ENCODE data around the gene ADGRL4.

DNA sequence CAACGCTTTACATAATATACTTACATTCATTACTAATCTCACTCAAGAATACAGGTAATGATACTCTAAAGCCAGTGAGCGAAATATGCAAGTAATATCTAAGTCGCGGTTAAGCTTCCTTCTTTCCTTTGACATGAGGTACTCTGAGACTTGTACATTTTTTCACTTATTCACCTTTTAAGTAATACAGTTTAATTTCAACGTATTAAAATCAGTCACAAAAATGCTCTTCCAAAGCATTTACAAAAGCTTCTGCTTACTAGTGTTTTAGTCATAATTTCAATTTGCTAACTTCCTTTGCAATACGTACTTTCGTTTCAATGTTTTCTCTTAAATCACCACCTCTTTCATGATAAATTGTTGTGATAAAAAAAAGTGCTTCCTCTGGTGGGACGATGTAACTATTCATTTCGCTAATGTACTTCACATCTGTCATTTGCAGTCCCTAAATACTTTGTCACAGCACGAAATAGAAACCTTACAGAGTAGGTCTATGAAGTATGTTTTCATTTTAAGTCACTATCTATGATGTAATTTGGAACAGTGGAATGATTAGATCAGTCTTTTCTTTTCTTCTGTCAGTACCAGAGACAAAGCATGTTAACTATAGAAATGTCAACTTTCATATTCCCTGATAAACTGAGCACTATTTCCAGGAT is 34.0 kb upstream of the ADGRL4 start:
- TF ChIP-seq EZH2 (IDR thresholded peaks at IDR 0.05; ENCODE audit: low read depth, unreplicated experiment) (no peak), REST (IDR thresholded peaks at IDR 0.05; ENCODE audit: unreplicated experiment) (no peak), POLR2AphosphoS5 (IDR thresholded peaks at IDR 0.05; ENCODE audit: low read depth) (no peak), EZH2phosphoT487 (IDR thresholded peaks at IDR 0.05; ENCODE audit: unreplicated experiment) (no peak)
- TF ChIP-seq, protein P1, sequence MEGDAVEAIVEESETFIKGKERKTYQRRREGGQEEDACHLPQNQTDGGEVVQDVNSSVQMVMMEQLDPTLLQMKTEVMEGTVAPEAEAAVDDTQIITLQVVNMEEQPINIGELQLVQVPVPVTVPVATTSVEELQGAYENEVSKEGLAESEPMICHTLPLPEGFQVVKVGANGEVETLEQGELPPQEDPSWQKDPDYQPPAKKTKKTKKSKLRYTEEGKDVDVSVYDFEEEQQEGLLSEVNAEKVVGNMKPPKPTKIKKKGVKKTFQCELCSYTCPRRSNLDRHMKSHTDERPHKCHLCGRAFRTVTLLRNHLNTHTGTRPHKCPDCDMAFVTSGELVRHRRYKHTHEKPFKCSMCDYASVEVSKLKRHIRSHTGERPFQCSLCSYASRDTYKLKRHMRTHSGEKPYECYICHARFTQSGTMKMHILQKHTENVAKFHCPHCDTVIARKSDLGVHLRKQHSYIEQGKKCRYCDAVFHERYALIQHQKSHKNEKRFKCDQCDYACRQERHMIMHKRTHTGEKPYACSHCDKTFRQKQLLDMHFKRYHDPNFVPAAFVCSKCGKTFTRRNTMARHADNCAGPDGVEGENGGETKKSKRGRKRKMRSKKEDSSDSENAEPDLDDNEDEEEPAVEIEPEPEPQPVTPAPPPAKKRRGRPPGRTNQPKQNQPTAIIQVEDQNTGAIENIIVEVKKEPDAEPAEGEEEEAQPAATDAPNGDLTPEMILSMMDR (conservative IDR thresholded peaks at IDR 0.05; ENCODE audit: low read depth in 2 of 2), result no peak
- TF ChIP-seq, protein P2, sequence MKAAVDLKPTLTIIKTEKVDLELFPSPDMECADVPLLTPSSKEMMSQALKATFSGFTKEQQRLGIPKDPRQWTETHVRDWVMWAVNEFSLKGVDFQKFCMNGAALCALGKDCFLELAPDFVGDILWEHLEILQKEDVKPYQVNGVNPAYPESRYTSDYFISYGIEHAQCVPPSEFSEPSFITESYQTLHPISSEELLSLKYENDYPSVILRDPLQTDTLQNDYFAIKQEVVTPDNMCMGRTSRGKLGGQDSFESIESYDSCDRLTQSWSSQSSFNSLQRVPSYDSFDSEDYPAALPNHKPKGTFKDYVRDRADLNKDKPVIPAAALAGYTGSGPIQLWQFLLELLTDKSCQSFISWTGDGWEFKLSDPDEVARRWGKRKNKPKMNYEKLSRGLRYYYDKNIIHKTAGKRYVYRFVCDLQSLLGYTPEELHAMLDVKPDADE (IDR thresholded peaks at IDR 0.05), result no peak

All from GM23338 (cell line).